CD14-positive monocyte (primary cell): Measurements from ENCODE around the gene OCLN. TPM values are rescaled to one million over a fixed set of nuclear protein-coding genes. Genes with fewer than 3 reads are reported as not detected.
"Not testable (repeated sequence)": the region's sequence is repeated elsewhere in the genome, so short reads cannot be mapped to it uniquely, and the experiment has no call there.

Source experiments
- DNase-seq, 3 donors: peaks; one replicate each; pipeline ENCODE4 v3.0.0-alpha.2; 2011 to 2022
- H2AFZ ChIP-seq: 2 replicates; pipeline ENCODE4 v1.6.0; 2012; ENCODE audit warnings: mild to moderate bottlenecking, low read depth, low read length, inconsistent platforms; ENCODE audit not compliant: insufficient read depth, poor library complexity, severe bottlenecking
- H3K27ac ChIP-seq, 2 donors: 1 replicate in 1 of 2; 2 replicates in 1 of 2; pipeline ENCODE4 v1.5.1; 2012 to 2013; ENCODE audit warnings: low read length in 2 of 2, control low read depth in 1 of 2, inconsistent platforms in 1 of 2, low read depth in 1 of 2, mild to moderate bottlenecking in 1 of 2
- H3K27me3 ChIP-seq, 2 donors: one replicate each; pipeline versions ENCODE4 v1.6.0 to v1.6.1; 2011 to 2013; ENCODE audit warnings: low read length in 2 of 2; ENCODE audit not compliant: control insufficient read depth in 2 of 2, insufficient read depth in 2 of 2
- H3K36me3 ChIP-seq, 2 donors: replicated peaks in 1 of 2; 1 replicate in 1 of 2; 2 replicates in 1 of 2; pipeline versions ENCODE4 v1.5.1 to v1.6.1; 2012 to 2013; ENCODE audit warnings: low read length in 2 of 2, control low read depth in 1 of 2, inconsistent platforms in 1 of 2, mild to moderate bottlenecking in 1 of 2; ENCODE audit not compliant: insufficient read depth in 2 of 2, control insufficient read depth in 1 of 2
- H3K4me1 ChIP-seq, 2 donors: 1 replicate in 1 of 2; 2 replicates in 1 of 2; pipeline versions ENCODE4 v1.5.1 to v1.6.1; 2012 to 2013; ENCODE audit warnings: low read length in 2 of 2, control low read depth in 1 of 2, inconsistent platforms in 1 of 2, mild to moderate bottlenecking in 1 of 2, moderate library complexity in 1 of 2; ENCODE audit not compliant: insufficient read depth in 2 of 2, control insufficient read depth in 1 of 2
- H3K4me2 ChIP-seq: replicated peaks from 2 replicates; pipeline ENCODE3; 2012; ENCODE audit warnings: low read length, moderate library complexity, mild to moderate bottlenecking; ENCODE audit not compliant: poor library complexity, severe bottlenecking; ENCODE audit errors: extremely low read depth
- H3K4me3 ChIP-seq, 3 experiments: fragments of 200-600 bp in 1 of 3; sonication (generic) in 1 of 3; replicated peaks in 1 of 3; 1 replicate in 2 of 3; 2 replicates in 1 of 3; pipeline ENCODE4 v1.5.1; 2011 to 2013; ENCODE audit warnings: low read length in 3 of 3, mild to moderate bottlenecking in 3 of 3, control low read depth in 2 of 3, low read depth in 2 of 3, inconsistent platforms in 1 of 3, moderate library complexity in 1 of 3
- H3K79me2 ChIP-seq: 2 replicates; pipeline ENCODE4 v1.6.0; 2012; ENCODE audit warnings: mild to moderate bottlenecking, control low read depth, inconsistent platforms, low read length, moderate library complexity; ENCODE audit not compliant: insufficient read depth
- H3K9ac ChIP-seq: 2 replicates; pipeline ENCODE4 v1.6.0; 2017; ENCODE audit warnings: low read length, mild to moderate bottlenecking; ENCODE audit not compliant: insufficient read depth, poor library complexity, severe bottlenecking
- H3K9me3 ChIP-seq, 2 donors: replicated peaks in 1 of 2; 1 replicate in 1 of 2; 2 replicates in 1 of 2; pipeline versions ENCODE4 v1.5.1 to v1.6.1; 2012 to 2013; ENCODE audit warnings: low read length in 2 of 2, control low read depth in 1 of 2; ENCODE audit not compliant: control insufficient read depth in 1 of 2, insufficient read depth in 1 of 2
- H4K20me1 ChIP-seq: 2 replicates; pipeline ENCODE4 v1.6.0; 2012; ENCODE audit warnings: mild to moderate bottlenecking, low read length, control low read depth, moderate library complexity; ENCODE audit not compliant: insufficient read depth
- H3K27ac Mint-ChIP-seq, 7 donors: one replicate each; pipeline ENCODE4 v1.8.0; 2020; ENCODE audit warnings: mild to moderate bottlenecking in 7 of 7, mixed read lengths in 7 of 7, moderate library complexity in 6 of 7, inconsistent platforms in 2 of 7
- H3K27me3 Mint-ChIP-seq, 3 donors: one replicate each; pipeline ENCODE4 v1.8.0; 2021 to 2022; ENCODE audit warnings: low read depth in 3 of 3, mild to moderate bottlenecking in 3 of 3, mixed read lengths in 3 of 3, moderate library complexity in 3 of 3, inconsistent platforms in 1 of 3
- H3K36me3 Mint-ChIP-seq, 2 donors: one replicate each; pipeline ENCODE4 v1.8.0; 2020; ENCODE audit warnings: mixed read lengths in 2 of 2, inconsistent platforms in 1 of 2, mild to moderate bottlenecking in 1 of 2
- H3K4me1 Mint-ChIP-seq: one replicate; pipeline ENCODE4 v1.8.0; 2020; ENCODE audit warnings: mild to moderate bottlenecking, mixed read lengths
- H3K4me3 Mint-ChIP-seq, 2 donors: one replicate each; pipeline ENCODE4 v1.8.0; 2020; ENCODE audit warnings: mild to moderate bottlenecking in 2 of 2, mixed read lengths in 2 of 2, moderate library complexity in 1 of 2
- H3K9me3 Mint-ChIP-seq, 7 donors: one replicate each; pipeline ENCODE4 v1.8.0; 2020 to 2022; ENCODE audit warnings: mixed read lengths in 7 of 7, mild to moderate bottlenecking in 6 of 7, moderate library complexity in 6 of 7, inconsistent platforms in 2 of 7
- CTCF ChIP-seq: fragments of 200-600 bp; IDR thresholded peaks from one replicate; pipeline ENCODE4 v1.8.0; 2022; ENCODE audit warnings: antibody characterized with exemption, mild to moderate bottlenecking
- WGBS: methylation state at CpG from one replicate; pipeline ENCODE4 v1.1.5; 2013; ENCODE audit warnings: missing lambda C conversion rate; ENCODE audit not compliant: insufficient coverage; 5-methylcytosine and 5-hydroxymethylcytosine counted together
- intact Hi-C, 2 donors: fragments of 100-400 bp; cut with micrococcal nuclease; formaldehyde crosslinking; loops; one replicate each; pipeline versions ENCODE4 v1.15.0 to v1.15.1; 2023
- polyA plus RNA-seq, 3 donors: library from polyadenylated mRNA; depleted of rRNA in 1 of 3; unstranded in 2 of 3; stranded (reverse) in 1 of 3; fragments of 300-500 nt in 2 of 3; fragments of >200 nt in 1 of 3; fragmentation: Illumina TruSeq in 2 of 3; gene quantifications; 1 replicate in 2 of 3; 2 replicates in 1 of 3; pipeline ENCODE4 v1.2.3, GENCODE V29; 2012 to 2021

Gene OCLN
- polyA plus RNA-seq, 3 donors: 0.03 to 0.15 TPM; not detected in 1

DNA sequence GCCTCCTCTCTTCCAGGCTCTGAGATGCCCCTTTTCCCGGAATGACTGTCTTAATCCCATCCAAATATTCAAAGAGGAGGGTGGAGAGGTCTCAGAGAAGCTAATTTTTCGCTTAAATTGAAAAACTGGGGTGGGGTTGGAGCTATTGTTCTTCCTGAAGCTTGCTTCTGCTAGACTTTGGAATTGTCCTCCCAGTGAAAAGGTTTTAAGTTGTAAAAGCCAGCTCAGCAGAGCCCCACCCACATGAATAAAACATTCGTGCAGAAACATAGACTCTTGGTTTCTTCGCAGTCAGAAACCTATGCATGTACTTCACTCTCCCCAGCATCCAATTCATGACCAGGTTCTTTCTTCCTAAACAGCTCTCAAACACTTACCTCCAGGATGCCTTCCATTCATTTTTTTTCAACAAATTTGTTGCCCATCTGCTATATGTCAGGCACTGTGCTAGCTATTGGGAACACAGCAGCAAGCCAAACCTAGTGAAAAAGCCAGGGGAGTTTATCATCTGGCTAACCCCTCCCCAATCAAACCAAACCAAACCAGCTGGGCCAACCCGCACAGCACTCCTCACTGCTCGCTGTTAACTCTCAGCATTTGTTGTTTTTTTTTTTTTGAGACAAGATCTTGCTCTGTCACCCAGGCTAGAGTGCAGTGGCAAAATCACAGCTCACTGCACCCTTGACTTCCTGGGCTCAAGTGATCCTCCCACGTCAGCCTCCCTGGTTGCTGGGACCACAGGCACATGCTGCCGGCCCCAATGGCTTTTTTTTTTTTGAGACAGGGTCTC is 37.9 kb upstream of the OCLN start:
- Mint-ChIP-seq H3K4me3 (no peak overlapping the region), H3K36me3 (no peaks in the 10 kb centered on the region), H3K27me3 (peaks cover 1 to 4% (median 1%) of the 10 kb centered on the region in 3 donors), H3K27ac (no peak overlapping the region), H3K9me3 (peaks cover 0 to 9% (median 1%) of the 10 kb centered on the region in 7 donors), H3K4me1 (peaks cover 2% of the 10 kb centered on the region)
- H3K27ac ChIP-seq: no peak overlapping the region
- 76% methylated on average over 5 of the region's 8 CpGs for WGBS
- no peaks in the 10 kb centered on the region for H3K36me3 ChIP-seq
- no peak overlapping the region for H3K9ac ChIP-seq
- no peaks in the 10 kb centered on the region for H3K27me3 ChIP-seq
- TF ChIP-seq CTCF: no peak
- intact Hi-C loops: no loop called here
- H3K4me1 ChIP-seq: no peaks in the 10 kb centered on the region
- no peaks in the 10 kb centered on the region for H4K20me1 ChIP-seq
- no peak for DNase-seq
- H3K4me3 ChIP-seq: no peak overlapping the region
- no peaks in the 10 kb centered on the region for H3K9me3 ChIP-seq
- H3K4me2 ChIP-seq: no peak overlapping the region
- no peaks in the 10 kb centered on the region for H3K79me2 ChIP-seq
- no peak overlapping the region for H2AFZ ChIP-seq

- H3K4me3 Mint-ChIP-seq, H4K20me1 ChIP-seq, H3K4me1 Mint-ChIP-seq, H3K4me2 ChIP-seq, H3K9me3 ChIP-seq, H3K4me1 ChIP-seq, DNase-seq, H3K36me3 Mint-ChIP-seq, H3K9me3 Mint-ChIP-seq, H3K79me2 ChIP-seq, H3K36me3 ChIP-seq, H3K27me3 Mint-ChIP-seq, intact Hi-C loops, H3K27ac Mint-ChIP-seq, H3K27ac ChIP-seq, H3K27me3 ChIP-seq, H3K4me3 ChIP-seq, H2AFZ ChIP-seq, H3K9ac ChIP-seq: not testable (repeated sequence)
- no CpG with 5 or more reads among the region's 7 CpGs for WGBS
Measured at GRCh38 chr5:69455428-69455988, 37.1 kb upstream of the OCLN start.
